ENCODE measurements around the gene SPATA31D1. TPM values are rescaled to one million over a fixed set of nuclear protein-coding genes. Genes with fewer than 3 reads are reported as not detected.

Gene SPATA31D1
- total and polyA plus RNA-seq, 2 donors (not counting 1 experiment from before 2014, with no cell fraction given) = not detected

- no peaks in the 10 kb centered on the region for H4K20me1 ChIP-seq (ENCODE audit: control insufficient read depth, insufficient read depth, low read length, poor library complexity, severe bottlenecking)
- H3K9ac ChIP-seq (ENCODE audit: low read length) = no peak overlapping the region
- Mint-ChIP-seq H3K9me3 (ENCODE audit: insufficient read depth) (no peaks in the 10 kb centered on the region), H3K4me1 (peaks cover 8% of the 10 kb centered on the region), H3K27me3 (no peaks in the 10 kb centered on the region), H3K27ac (no peak overlapping the region), H3K4me3 (no peak overlapping the region)
- no peak overlapping the region for H3K27ac ChIP-seq (ENCODE audit: low read length in 2 of 2)
- DNase-seq (no peak), ATAC-seq (ENCODE audit: low read depth) (no peak)
- intact Hi-C loops (cut with micrococcal nuclease) = no loop called here
- no peaks in the 10 kb centered on the region for H3K27me3 ChIP-seq (replicated peaks in 1 of 4; ENCODE audit: control extremely low read depth in 1 of 4, control insufficient read depth in 3 of 4, insufficient read depth in 4 of 4, low read length in 3 of 4)
- H2AFZ ChIP-seq (ENCODE audit: insufficient read depth, low read depth, low read length, poor library complexity, severe bottlenecking) = no peak overlapping the region
- TF ChIP-seq, protein P1, sequence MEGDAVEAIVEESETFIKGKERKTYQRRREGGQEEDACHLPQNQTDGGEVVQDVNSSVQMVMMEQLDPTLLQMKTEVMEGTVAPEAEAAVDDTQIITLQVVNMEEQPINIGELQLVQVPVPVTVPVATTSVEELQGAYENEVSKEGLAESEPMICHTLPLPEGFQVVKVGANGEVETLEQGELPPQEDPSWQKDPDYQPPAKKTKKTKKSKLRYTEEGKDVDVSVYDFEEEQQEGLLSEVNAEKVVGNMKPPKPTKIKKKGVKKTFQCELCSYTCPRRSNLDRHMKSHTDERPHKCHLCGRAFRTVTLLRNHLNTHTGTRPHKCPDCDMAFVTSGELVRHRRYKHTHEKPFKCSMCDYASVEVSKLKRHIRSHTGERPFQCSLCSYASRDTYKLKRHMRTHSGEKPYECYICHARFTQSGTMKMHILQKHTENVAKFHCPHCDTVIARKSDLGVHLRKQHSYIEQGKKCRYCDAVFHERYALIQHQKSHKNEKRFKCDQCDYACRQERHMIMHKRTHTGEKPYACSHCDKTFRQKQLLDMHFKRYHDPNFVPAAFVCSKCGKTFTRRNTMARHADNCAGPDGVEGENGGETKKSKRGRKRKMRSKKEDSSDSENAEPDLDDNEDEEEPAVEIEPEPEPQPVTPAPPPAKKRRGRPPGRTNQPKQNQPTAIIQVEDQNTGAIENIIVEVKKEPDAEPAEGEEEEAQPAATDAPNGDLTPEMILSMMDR (IDR thresholded peaks at IDR 0.05) = no peak
- no peak for TF ChIP-seq EZH2 (IDR thresholded peaks at IDR 0.05; ENCODE audit: borderline replicate concordance, insufficient read depth, low read depth, low read length, poor library complexity, severe bottlenecking)
- peaks cover 1 to 15% (median 5%) of the 10 kb centered on the region in 3 donors for H3K9me3 ChIP-seq (ENCODE audit: control extremely low read depth in 1 of 3, control insufficient read depth in 2 of 3, insufficient read depth in 1 of 3, low read length in 2 of 3)
- ChIA-PET POLR2A (no interaction called here), CTCF (no interaction called here)
- H3K4me2 ChIP-seq (replicated peaks; ENCODE audit: low read depth, low read length, poor library complexity, severe bottlenecking) = no peak overlapping the region
- no peaks in the 10 kb centered on the region for H3K79me2 ChIP-seq (ENCODE audit: control insufficient read depth, insufficient read depth, low read length)
- H3K36me3 ChIP-seq (replicated peaks in 1 of 2; ENCODE audit: control extremely low read depth in 1 of 2, control insufficient read depth in 1 of 2, extremely low read depth in 1 of 2, insufficient read depth in 2 of 2, low read length in 1 of 2) = no peaks in the 10 kb centered on the region
- no peak overlapping the region for H3K4me3 ChIP-seq (ENCODE audit: control extremely low read depth in 1 of 5, extremely low read depth in 1 of 5, insufficient read depth in 1 of 5, low read depth in 2 of 5, low read length in 4 of 5)
- no peaks in the 10 kb centered on the region for H3K4me1 ChIP-seq (ENCODE audit: control insufficient read depth in 2 of 2, insufficient read depth in 2 of 2, low read length in 2 of 2)
- WGBS (ENCODE audit: insufficient coverage) = no CpG with 5 or more reads among the region's 5 CpGs
These were observed 13.8 kb upstream of the SPATA31D1 start for GRCh38 chr9:81974764-81975163.

DNA sequence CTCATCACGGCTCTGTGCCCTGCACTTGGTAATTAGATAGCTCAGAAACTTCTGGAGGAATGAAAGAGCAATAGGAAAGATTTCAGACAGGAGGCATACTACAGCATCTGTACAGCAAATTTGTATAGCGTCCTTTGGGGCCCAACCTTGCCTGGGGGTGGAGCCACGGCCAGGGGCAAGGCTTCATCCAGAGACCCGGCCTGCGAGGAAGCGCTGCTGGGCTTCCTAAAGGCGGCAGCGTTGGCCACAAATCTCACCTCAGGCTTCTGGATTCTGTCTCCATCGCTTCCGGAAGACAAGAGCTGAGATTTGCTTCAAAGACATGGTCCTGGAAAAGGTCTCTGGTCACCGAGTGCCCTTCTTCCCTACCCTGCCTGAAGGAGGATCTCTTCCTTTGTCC is 12.2 kb upstream of the SPATA31D1 start:
- CTCF ChIA-PET = no interaction called here
- no peaks in the 10 kb centered on the region for H3K27me3 ChIP-seq (replicated peaks in 1 of 4; ENCODE audit: control extremely low read depth in 1 of 4, control insufficient read depth in 3 of 4, insufficient read depth in 4 of 4, low read length in 3 of 4)

More for the DNA sequence above, 12.2 kb upstream of the SPATA31D1 start:
- H3K4me1 Mint-ChIP-seq = peaks cover 11% of the 10 kb centered on the region
- Histone ChIP-seq H2AFZ (ENCODE audit: insufficient read depth, low read depth, low read length, poor library complexity, severe bottlenecking) (no peak overlapping the region), H3K4me3 (ENCODE audit: control extremely low read depth in 1 of 5, extremely low read depth in 1 of 5, insufficient read depth in 1 of 5, low read depth in 2 of 5, low read length in 4 of 5) (no peak overlapping the region), H4K20me1 (ENCODE audit: control insufficient read depth, insufficient read depth, low read length, poor library complexity, severe bottlenecking) (no peaks in the 10 kb centered on the region), H3K27ac (ENCODE audit: low read length in 2 of 2) (no peak overlapping the region), H3K79me2 (ENCODE audit: control insufficient read depth, insufficient read depth, low read length) (no peaks in the 10 kb centered on the region), H3K9me3 (ENCODE audit: control extremely low read depth in 1 of 3, control insufficient read depth in 2 of 3, insufficient read depth in 1 of 3, low read length in 2 of 3) (peaks cover 1 to 15% (median 5%) of the 10 kb centered on the region in 3 donors), H3K4me2 (replicated peaks; ENCODE audit: low read depth, low read length, poor library complexity, severe bottlenecking) (no peak overlapping the region), H3K9ac (ENCODE audit: low read length) (no peak overlapping the region), H3K4me1 (ENCODE audit: control insufficient read depth in 2 of 2, insufficient read depth in 2 of 2, low read length in 2 of 2) (no peaks in the 10 kb centered on the region), H3K36me3 (replicated peaks in 1 of 2; ENCODE audit: control extremely low read depth in 1 of 2, control insufficient read depth in 1 of 2, extremely low read depth in 1 of 2, insufficient read depth in 2 of 2, low read length in 1 of 2) (no peaks in the 10 kb centered on the region)
- TF ChIP-seq, protein P1 (IDR thresholded peaks at IDR 0.05) = no peak
- no peak for TF ChIP-seq EZH2 (IDR thresholded peaks at IDR 0.05; ENCODE audit: borderline replicate concordance, insufficient read depth, low read depth, low read length, poor library complexity, severe bottlenecking)
- H3K4me3 Mint-ChIP-seq = no peak overlapping the region
- H3K27ac Mint-ChIP-seq = no peak overlapping the region
- H3K9me3 Mint-ChIP-seq (ENCODE audit: insufficient read depth) = no peaks in the 10 kb centered on the region
- intact Hi-C loops (cut with micrococcal nuclease) = no loop called here
- WGBS (ENCODE audit: insufficient coverage) = 92% methylated on average over 9 of the region's 11 CpGs
- no peak for ATAC-seq (ENCODE audit: low read depth)
- POLR2A ChIA-PET = no interaction called here
- H3K27me3 Mint-ChIP-seq = no peaks in the 10 kb centered on the region
- DNase-seq = no peak

Data from B cell (primary cell).